K562 (cell line): ENCODE data around the gene AK2. TPM values are rescaled to one million over a fixed set of nuclear protein-coding genes. Genes with fewer than 3 reads are reported as not detected.
A peak's percentile ranks its signal among the peaks of the same experiment; 100 is the strongest.

ENCODE experiments used
- ARHGAP35 ChIP-seq: fragments of 450-650 bp; IDR thresholded peaks from 2 replicates; pipeline ENCODE4 v1.6.1; 2018; ENCODE audit not compliant: partially characterized antibody
- CCNT2 ChIP-seq: IDR thresholded peaks from 2 replicates; pipeline ENCODE4 v1.6.1; 2011; ENCODE audit warnings: borderline replicate concordance, low read depth, mild to moderate bottlenecking, moderate library complexity, mixed read lengths, low read length; ENCODE audit not compliant: insufficient read length; ENCODE audit errors: extremely low read depth
- CEBPB ChIP-seq: fragments of 450-650 bp; IDR thresholded peaks from 2 replicates; pipeline ENCODE4 v1.6.1; 2016; ENCODE audit warnings: missing genetic modification characterization, missing compliant biosample characterization
- CREBBP ChIP-seq: IDR thresholded peaks from one replicate; pipeline ENCODE4 v1.6.1; 2012; ENCODE audit warnings: low read depth, mild to moderate bottlenecking, control low read depth, inconsistent platforms, low read length
- FOXJ2 ChIP-seq: fragments of 200-800 bp; sonication (Bioruptor generic); IDR thresholded peaks from 2 replicates; pipeline ENCODE4 v1.6.1; 2016; ENCODE audit warnings: missing genetic modification characterization, missing compliant biosample characterization
- GTF2A2 ChIP-seq: IDR thresholded peaks from 2 replicates; pipeline ENCODE4 v1.6.1; 2016; ENCODE audit warnings: mild to moderate bottlenecking, missing genetic modification characterization, missing compliant biosample characterization
- L3MBTL2 ChIP-seq: fragments of 450-650 bp; IDR thresholded peaks from 2 replicates; pipeline ENCODE4 v1.6.1; 2016; ENCODE audit warnings: mild to moderate bottlenecking, moderate library complexity
- YY1 ChIP-seq, 3 experiments: IDR thresholded peaks; 2 replicates each; pipeline ENCODE4 v1.6.1; 2011; ENCODE audit warnings: low read length in 2 of 3, mild to moderate bottlenecking in 2 of 3, moderate library complexity in 2 of 3, borderline replicate concordance in 1 of 3, control low read depth in 1 of 3, low read depth in 1 of 3; ENCODE audit not compliant: insufficient read depth in 3 of 3, insufficient replicate concordance in 2 of 3, control insufficient read depth in 1 of 3, insufficient read length in 1 of 3; ENCODE audit errors: extremely low read depth in 1 of 3
- ZNF134 ChIP-seq: fragments of 250-450 bp; sonication (Bioruptor Pico); conservative IDR thresholded peaks from 2 replicates; pipeline ENCODE4 v1.4.0; 2020
- ZNF146 ChIP-seq: IDR thresholded peaks from one replicate; pipeline ENCODE4 v1.6.1; 2018; ENCODE audit warnings: missing compliant biosample characterization; ENCODE audit not compliant: unreplicated experiment
- ZNF668 ChIP-seq: fragments of 250-450 bp; sonication (Bioruptor Pico); IDR thresholded peaks from 2 replicates; pipeline ENCODE4 v1.8.0; 2022; ENCODE audit warnings: mild to moderate bottlenecking, inconsistent platforms
- polyA plus RNA-seq, 8 experiments: library from polyadenylated mRNA; depleted of rRNA in 4 of 8; stranded (reverse) in 5 of 8; unstranded in 3 of 8; fragments of >200 nt; fragmentation: Nextera tagmentation in 2 of 8; fragmentation: Illumina TruSeq in 1 of 8; extraction: Ambion mirVana in 2 of 8; extraction: Trizol in 1 of 8; gene quantifications; 2 replicates each; pipeline versions ENCODE4 v1.2.1 to v1.2.3, GENCODE V29; 2011 to 2014; ENCODE audit warnings: inconsistent platforms in 1 of 8, missing spikeins in 1 of 8
- total RNA-seq, 7 experiments: library from RNA; depleted of rRNA in 6 of 7; stranded (reverse); fragments of >200 nt in 6 of 7; fragmentation: Illumina TruSeq in 2 of 7; extraction: Trizol in 2 of 7; gene quantifications; 2 replicates each; pipeline versions ENCODE4 v1.2.1 to v1.2.3, GENCODE V29; 2011 to 2021; ENCODE audit warnings: low replicate concordance in 1 of 7
- TF ChIP-seq, protein P1 (sequence below): fragments of 450-650 bp; IDR thresholded peaks from 2 replicates; pipeline ENCODE4 v1.6.1; 2017; ENCODE audit warnings: mild to moderate bottlenecking, moderate library complexity
- TF ChIP-seq, protein P2 (sequence below): sonication (generic); formaldehyde crosslinking; IDR thresholded peaks from 2 replicates; pipeline ENCODE4 v1.4.0; 2020; ENCODE audit warnings: mild to moderate bottlenecking, missing genetic modification reagents

Gene AK2
- total and polyA plus RNA-seq, 9 of the 15 experiments (the other 6 are each of a cell fraction or from before 2014, with no cell fraction given): 105 to 1,050 (median 509) TPM

DNA sequence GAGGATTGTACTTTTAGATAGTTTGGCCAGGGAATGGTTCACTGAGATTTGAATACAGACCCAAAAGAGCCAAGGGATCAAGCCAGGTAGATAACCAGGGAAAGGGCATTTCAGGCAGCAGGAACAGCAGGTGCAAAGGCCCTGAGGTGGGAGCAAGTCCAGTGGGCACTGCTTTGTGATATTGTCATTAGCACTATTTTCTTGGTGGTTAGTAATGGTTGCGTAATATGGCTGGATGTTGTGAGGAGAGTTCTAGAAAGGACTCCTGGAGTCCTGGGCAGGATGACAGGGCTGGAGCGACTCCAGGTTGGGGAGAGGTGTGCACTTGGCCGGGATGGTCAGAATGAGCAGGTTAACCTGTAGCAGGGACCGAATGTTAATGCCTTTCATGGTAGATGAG is 48.6 kb upstream of the AK2 start (continued):
- TF ChIP-seq ZNF668 (CRISPR knock-in tag) (no peak), GTF2A2 (tag) (no peak), ZNF146 (CRISPR knock-in tag) (no peak), YY1 (IDR thresholded peaks at IDR 0.05; ENCODE audit: borderline replicate concordance in 1 of 3, control insufficient read depth in 1 of 3, extremely low read depth in 1 of 3, insufficient read depth in 3 of 3, insufficient read length in 1 of 3, insufficient replicate concordance in 2 of 3, low read depth in 1 of 3, low read length in 2 of 3) (no peak), FOXJ2 (no peak), L3MBTL2 (no peak), ARHGAP35 (no peak), CEBPB (peak; percentile 96), ZNF134 (CRISPR knock-in tag) (no peak), CCNT2 (no peak), CREBBP (no peak)
- TF ChIP-seq, protein P1, sequence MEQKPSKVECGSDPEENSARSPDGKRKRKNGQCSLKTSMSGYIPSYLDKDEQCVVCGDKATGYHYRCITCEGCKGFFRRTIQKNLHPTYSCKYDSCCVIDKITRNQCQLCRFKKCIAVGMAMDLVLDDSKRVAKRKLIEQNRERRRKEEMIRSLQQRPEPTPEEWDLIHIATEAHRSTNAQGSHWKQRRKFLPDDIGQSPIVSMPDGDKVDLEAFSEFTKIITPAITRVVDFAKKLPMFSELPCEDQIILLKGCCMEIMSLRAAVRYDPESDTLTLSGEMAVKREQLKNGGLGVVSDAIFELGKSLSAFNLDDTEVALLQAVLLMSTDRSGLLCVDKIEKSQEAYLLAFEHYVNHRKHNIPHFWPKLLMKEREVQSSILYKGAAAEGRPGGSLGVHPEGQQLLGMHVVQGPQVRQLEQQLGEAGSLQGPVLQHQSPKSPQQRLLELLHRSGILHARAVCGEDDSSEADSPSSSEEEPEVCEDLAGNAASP: no peak
- TF ChIP-seq, protein P2, sequence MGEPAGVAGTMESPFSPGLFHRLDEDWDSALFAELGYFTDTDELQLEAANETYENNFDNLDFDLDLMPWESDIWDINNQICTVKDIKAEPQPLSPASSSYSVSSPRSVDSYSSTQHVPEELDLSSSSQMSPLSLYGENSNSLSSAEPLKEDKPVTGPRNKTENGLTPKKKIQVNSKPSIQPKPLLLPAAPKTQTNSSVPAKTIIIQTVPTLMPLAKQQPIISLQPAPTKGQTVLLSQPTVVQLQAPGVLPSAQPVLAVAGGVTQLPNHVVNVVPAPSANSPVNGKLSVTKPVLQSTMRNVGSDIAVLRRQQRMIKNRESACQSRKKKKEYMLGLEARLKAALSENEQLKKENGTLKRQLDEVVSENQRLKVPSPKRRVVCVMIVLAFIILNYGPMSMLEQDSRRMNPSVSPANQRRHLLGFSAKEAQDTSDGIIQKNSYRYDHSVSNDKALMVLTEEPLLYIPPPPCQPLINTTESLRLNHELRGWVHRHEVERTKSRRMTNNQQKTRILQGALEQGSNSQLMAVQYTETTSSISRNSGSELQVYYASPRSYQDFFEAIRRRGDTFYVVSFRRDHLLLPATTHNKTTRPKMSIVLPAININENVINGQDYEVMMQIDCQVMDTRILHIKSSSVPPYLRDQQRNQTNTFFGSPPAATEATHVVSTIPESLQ: no peak
